GM12873 (cell line): ENCODE data around the gene MRO.

Experiments
- TF ChIP-seq, protein P1 (sequence below): IDR thresholded peaks from 2 replicates; pipeline ENCODE4 v1.5.1; 2012; ENCODE audit warnings: low read depth, mild to moderate bottlenecking, moderate library complexity, low read length, control low read depth; ENCODE audit not compliant: insufficient read depth; ENCODE audit errors: missing control alignments

MRO gene

DNA sequence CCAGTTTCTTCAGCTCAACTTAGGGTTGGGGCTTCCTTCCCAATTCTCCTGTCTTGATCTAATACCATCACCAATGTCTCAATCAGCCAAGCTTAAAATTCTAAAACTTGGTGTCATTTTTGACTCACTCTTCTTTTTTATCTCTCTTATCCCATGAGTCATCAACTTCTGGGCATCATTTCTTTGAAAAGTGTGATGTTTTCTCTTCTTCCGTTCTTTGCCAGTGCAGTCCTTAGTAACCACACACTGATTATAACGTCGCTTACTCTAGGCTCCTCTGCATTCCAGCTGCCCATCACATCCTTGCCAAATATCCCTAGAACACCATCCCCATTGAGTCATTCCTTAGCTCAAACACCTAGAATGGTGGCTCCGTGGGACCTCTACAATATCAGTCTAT, 27.4 kb upstream of the MRO start:
- TF ChIP-seq, protein P1, sequence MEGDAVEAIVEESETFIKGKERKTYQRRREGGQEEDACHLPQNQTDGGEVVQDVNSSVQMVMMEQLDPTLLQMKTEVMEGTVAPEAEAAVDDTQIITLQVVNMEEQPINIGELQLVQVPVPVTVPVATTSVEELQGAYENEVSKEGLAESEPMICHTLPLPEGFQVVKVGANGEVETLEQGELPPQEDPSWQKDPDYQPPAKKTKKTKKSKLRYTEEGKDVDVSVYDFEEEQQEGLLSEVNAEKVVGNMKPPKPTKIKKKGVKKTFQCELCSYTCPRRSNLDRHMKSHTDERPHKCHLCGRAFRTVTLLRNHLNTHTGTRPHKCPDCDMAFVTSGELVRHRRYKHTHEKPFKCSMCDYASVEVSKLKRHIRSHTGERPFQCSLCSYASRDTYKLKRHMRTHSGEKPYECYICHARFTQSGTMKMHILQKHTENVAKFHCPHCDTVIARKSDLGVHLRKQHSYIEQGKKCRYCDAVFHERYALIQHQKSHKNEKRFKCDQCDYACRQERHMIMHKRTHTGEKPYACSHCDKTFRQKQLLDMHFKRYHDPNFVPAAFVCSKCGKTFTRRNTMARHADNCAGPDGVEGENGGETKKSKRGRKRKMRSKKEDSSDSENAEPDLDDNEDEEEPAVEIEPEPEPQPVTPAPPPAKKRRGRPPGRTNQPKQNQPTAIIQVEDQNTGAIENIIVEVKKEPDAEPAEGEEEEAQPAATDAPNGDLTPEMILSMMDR = no peak

DNA sequence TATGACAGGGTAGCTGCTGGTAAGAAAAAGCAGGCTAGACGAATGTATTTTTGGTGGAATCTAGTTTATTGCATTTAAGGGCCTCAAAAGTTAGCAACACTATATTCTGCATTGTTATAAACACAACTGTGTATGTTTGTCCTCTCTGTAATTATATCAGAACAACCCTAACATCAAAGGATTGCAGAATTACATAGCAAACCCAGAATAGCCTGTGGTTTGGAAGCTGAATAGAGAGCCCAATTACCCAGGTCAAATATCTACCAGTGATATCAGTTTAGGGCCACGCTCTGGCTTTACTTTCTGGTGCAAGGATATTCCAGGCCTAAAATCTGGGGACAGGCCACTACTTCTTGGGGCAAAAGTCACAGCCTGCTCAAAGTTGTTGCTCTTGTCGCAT, 25.1 kb upstream of the MRO start:
- TF ChIP-seq, protein P1 = no peak

DNA sequence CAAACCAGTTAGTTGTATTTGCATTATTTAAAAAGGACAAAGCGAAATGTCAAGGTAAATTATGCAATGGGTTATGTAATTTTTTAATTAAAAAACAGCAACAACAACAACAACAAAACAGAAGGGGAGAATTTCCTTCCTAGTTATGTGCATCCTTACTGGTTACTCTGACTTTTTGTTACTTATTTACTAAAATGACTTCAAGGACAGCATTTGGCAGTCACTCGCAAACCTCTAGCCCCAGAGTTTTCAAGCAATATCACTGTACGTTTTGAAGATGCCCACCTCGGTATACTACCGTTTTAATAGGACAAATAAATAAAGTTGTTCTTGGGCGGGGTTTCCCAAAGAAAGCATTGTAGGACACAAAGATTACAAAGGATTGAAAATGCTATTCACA, 24.7 kb upstream of the MRO start:
- TF ChIP-seq, protein P1 = no peak

DNA sequence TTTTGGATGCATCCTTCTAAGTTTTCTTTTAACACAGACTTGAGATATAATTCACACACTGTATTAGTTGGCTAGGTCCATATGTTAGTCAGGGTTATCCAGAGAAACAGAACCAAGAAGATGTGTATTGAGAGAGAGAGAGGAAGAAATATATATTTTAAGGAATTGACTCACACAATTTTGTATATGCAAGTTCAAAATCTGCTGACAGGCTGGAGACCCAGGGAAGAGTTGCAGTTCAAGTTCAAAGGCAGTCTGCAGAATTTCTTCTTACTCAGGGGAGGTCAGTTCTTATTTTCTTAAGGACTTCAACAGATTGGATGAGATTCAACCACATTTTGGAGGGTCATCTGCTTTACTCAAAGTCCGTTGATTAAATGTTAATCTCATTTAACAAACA, 23.0 kb upstream of the MRO start:
- TF ChIP-seq, protein P1 = no peak

DNA sequence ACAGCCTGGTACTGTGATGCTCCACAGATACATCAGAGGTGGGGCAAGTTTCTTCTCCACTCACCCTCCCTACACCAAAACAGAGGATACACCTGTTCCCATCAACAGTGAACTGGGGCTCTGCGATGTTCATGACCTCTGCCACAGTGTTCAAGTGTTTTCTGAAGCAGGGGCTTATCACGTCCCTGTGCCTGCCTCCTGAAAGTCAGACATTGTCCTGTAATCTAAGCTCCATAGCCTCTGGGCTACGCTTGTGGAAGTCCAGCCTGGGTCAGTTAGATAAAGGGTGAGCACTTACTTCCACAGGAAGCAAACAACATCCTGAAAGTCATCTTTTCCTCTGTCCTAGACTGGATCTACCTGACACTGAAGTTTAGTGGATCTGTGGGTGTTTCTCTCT, 20.2 kb upstream of the MRO start:
- TF ChIP-seq, protein P1 = no peak

DNA sequence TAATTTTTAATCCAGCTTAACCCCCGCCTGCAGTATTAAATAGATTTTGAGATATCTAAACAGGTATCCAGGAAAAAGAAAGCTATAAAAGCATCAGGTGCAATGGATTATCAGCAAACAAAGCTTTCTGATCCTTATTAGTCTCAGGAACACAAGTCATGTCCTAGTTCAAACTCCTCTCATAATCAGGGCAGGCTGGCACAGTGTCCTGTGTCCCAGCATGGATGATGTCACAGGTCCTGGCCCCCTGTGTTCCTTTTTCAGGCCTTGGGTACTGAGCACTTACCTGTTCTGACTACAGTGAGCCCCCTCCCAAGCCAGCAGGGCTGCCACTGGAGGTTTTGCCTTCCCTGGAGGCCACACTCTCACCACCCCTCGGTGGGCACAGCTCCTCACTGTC, 19.5 kb upstream of the MRO start:
- TF ChIP-seq, protein P1 = no peak

DNA sequence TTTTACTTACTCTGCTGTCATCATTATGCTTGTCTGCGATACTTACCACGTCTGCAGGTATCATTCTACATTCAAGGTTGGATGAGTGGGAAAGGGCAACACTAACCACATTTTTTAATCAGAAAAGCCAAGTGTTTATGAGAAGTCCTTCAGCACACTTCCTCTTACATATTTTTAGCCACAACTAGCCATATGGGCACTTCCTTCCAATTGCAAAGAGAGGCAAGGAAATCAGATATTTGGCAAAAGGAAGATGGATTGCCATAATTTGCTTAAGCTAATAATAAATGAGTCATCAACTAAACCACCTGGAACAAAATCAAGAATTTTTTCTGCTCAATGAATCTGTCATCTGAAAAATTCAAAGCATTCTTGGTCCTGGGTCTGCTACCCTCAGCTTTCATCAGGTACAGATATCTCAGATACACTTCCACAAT, 16.7 kb upstream of the MRO start:
- TF ChIP-seq, protein P1 = no peak
